Activated T-helper 2 cell treated with anti-CD3 and anti-CD28 coated beads, Interferon-gamma antibody, Interleukin-2, Interleukin-4, amounts not matched to agents 10 μg/mL and 5 μg/mL and 100 μg/mL, durations not matched to agents 14 hours and 24 hours and 36 hours (primary cell): ENCODE measurements around the gene TOMM22. TPM values are rescaled to one million over a fixed set of nuclear protein-coding genes. Genes with fewer than 3 reads are reported as not detected.

Experiments used
- DNase-seq: peaks from one replicate; pipeline ENCODE4 v3.0.0; 2021; ENCODE audit warnings: low spot score
- H3K27ac Mint-ChIP-seq: one replicate; pipeline ENCODE4 v1.8.0; 2021; ENCODE audit warnings: mixed read lengths
- H3K27me3 Mint-ChIP-seq: one replicate; pipeline ENCODE4 v1.8.0; 2021; ENCODE audit warnings: low read depth, mixed read lengths
- H3K36me3 Mint-ChIP-seq: one replicate; pipeline ENCODE4 v1.8.0; 2021; ENCODE audit warnings: low read depth, mixed read lengths
- H3K4me1 Mint-ChIP-seq: one replicate; pipeline ENCODE4 v1.8.0; 2021; ENCODE audit warnings: low read depth, mixed read lengths
- H3K4me3 Mint-ChIP-seq: one replicate; pipeline ENCODE4 v1.8.0; 2021; ENCODE audit warnings: low read depth, mild to moderate bottlenecking, moderate library complexity, mixed read lengths
- H3K9me3 Mint-ChIP-seq: one replicate; pipeline ENCODE4 v1.8.0; 2021; ENCODE audit warnings: mixed read lengths
- intact Hi-C: fragments of 100-400 bp; cut with micrococcal nuclease; formaldehyde crosslinking; loops from one replicate; pipeline ENCODE4 v1.15.1; 2023
- total RNA-seq: library from RNA; stranded (reverse); gene quantifications from 2 replicates; pipeline ENCODE4 v1.2.3, GENCODE V29; 2022

Gene TOMM22
- total RNA-seq, 1 donor from 2014 or later: 128 TPM

- Mint-ChIP-seq H3K9me3 (no peaks in the 10 kb centered on the region), H3K4me3 (peak overlapping the region; percentile 92), H3K27me3 (no peaks in the 10 kb centered on the region), H3K4me1 (peaks cover 40% of the 10 kb centered on the region), H3K27ac (peak overlapping the region; percentile 94), H3K36me3 (peaks cover 46% of the 10 kb centered on the region)
- intact Hi-C loops: loop anchor here (2.0 to 10.0 kb wide), 3 partner anchors 19 to 305 kb away; partner anchors contain the start of genes DMC1 and TOMM22
- DNase-seq: no peak
Measured at GRCh38 chr22:38699784-38700183, 18.0 kb downstream of the TOMM22 start.

DNA sequence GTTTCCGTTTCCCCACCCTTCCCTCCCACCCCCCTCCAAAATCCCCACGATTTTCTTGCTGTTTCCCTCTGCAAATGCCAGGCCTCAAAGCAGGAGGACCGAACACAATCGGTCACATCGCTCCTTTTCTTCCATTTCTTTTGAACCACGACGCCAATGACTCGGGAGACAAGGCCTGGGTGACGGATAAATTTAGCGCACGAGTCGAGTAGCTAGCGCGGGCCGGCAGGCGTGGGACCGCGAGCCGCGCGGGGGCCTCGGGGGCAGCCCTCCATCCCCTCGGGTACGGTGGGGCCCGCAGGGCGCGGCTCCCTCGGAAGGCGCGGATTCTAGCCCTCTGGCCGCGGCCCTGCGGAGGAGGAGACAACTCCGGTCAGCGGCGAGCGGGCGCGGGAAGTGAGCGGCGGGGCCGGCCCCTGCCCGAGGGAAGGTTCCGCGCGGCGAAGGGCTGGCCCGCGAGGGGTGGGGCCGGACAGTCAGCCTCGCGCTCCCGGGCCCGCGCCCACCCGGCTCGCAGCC, 18.6 kb downstream of the TOMM22 start:
- intact Hi-C loops: loop anchor here (2.0 to 10.0 kb wide), 3 partner anchors 20 to 306 kb away; partner anchors contain the start of genes DMC1 and TOMM22
- H3K36me3 Mint-ChIP-seq: peaks cover 40% of the 10 kb centered on the region
- no peaks in the 10 kb centered on the region for H3K9me3 Mint-ChIP-seq
- no peaks in the 10 kb centered on the region for H3K27me3 Mint-ChIP-seq
- no peak for DNase-seq
- H3K27ac Mint-ChIP-seq: peak overlapping the region; percentile 94
- peak overlapping the region; percentile 92 for H3K4me3 Mint-ChIP-seq
- peaks cover 40% of the 10 kb centered on the region for H3K4me1 Mint-ChIP-seq

GRCh38 chr22:38700789-38701628, 19.3 kb downstream of the TOMM22 start, which contains the start of gene JOSD1:
Gene JOSD1 (minus strand): TSS chr22:38700943. CDS start chr22:38699987, 956 bp downstream.
- Mint-ChIP-seq H3K4me3 (peak within 1 kb of the TSS; percentile 97), H3K27me3 (no peaks in the 10 kb centered on the region), H3K36me3 (peaks cover 40% of the 10 kb centered on the region), H3K4me1 (peaks cover 40% of the 10 kb centered on the region), H3K9me3 (no peaks in the 10 kb centered on the region), H3K27ac (peak within 1 kb of the TSS; percentile 100)
- intact Hi-C loops: loop anchor here (2.0 to 10.0 kb wide), 3 partner anchors 20 to 306 kb away; partner anchors contain the start of genes DMC1 and TOMM22
- peak; percentile 97 for DNase-seq

DNA sequence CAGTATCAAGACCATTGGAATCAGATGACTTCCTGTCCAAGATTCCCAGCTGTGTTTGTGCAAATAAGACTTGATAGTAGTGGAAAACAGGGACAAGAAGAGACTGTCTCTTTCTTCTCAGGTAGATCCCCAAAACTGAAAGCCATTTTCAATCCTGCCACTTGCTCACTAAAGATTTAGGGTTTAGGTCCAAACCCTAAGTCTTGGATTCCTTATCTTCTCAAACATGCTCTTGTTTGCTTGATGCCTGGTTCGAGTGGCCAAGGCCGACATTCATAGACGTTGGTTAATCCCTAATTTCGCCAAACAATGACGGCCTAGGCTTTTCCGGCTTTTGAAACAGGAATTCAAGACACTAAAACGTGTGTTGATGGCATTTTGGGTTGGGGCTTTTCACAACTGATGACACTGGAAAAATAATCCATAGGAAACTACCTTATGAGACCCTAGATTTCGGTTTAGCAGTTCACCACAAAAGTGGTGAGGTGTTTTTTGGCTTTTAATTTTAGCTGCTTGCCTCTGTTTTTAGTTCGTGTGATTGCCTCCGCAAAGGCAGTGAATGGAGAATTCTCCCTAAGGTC, 23.0 kb downstream of the TOMM22 start:
- no peak for DNase-seq
- peaks cover 35% of the 10 kb centered on the region for H3K36me3 Mint-ChIP-seq
- no peaks in the 10 kb centered on the region for H3K27me3 Mint-ChIP-seq
- peak overlapping the region; percentile 86 for H3K4me3 Mint-ChIP-seq
- intact Hi-C loops: loop anchor here (1.0 to 10.0 kb wide), 5 partner anchors 48 to 310 kb away; partner anchors contain the start of genes CBY1, DDX17, DMC1 and FAM227A
- H3K27ac Mint-ChIP-seq: peak overlapping the region; percentile 100
- peaks cover 37% of the 10 kb centered on the region for H3K4me1 Mint-ChIP-seq
- H3K9me3 Mint-ChIP-seq: no peaks in the 10 kb centered on the region

- Mint-ChIP-seq H3K27ac (peak within 1 kb of the TSS; percentile 100), H3K27me3 (no peaks in the 10 kb centered on the region), H3K4me1 (peaks cover 41% of the 10 kb centered on the region), H3K9me3 (no peaks in the 10 kb centered on the region), H3K4me3 (peak within 1 kb of the TSS; percentile 91), H3K36me3 (peaks cover 36% of the 10 kb centered on the region)
- intact Hi-C loops: loop anchor here (1.0 to 10.0 kb wide), 5 partner anchors 49 to 311 kb away; partner anchors contain the start of genes CBY1, DDX17, DMC1 and FAM227A
- peak; percentile 98 for DNase-seq
Measured at GRCh38 chr22:38705235-38706100, 23.7 kb downstream of the TOMM22 start, which contains the start of gene GTPBP1. Gene GTPBP1 (plus strand): TSS chr22:38705944. CDS start chr22:38705956, 12 bp downstream.

- Mint-ChIP-seq H3K27me3 (no peaks in the 10 kb centered on the region), H3K27ac (peak overlapping the region; percentile 84), H3K36me3 (peaks cover 44% of the 10 kb centered on the region), H3K4me1 (peaks cover 49% of the 10 kb centered on the region), H3K4me3 (peak overlapping the region; percentile 91), H3K9me3 (no peaks in the 10 kb centered on the region)
- peak; percentile 32 for DNase-seq
- intact Hi-C loops: loop anchor here (5.0 to 10.0 kb wide), 3 partner anchors 132 to 312 kb away; partner anchors contain the start of genes DDX17 and DMC1
Measured at GRCh38 chr22:38706101-38706900, 24.5 kb downstream of the TOMM22 start.

GRCh38 chr22:38706901-38707195, 25.1 kb downstream of the TOMM22 start:
- Mint-ChIP-seq H3K36me3 (peaks cover 46% of the 10 kb centered on the region), H3K9me3 (no peaks in the 10 kb centered on the region), H3K4me1 (peaks cover 49% of the 10 kb centered on the region), H3K27ac (peak overlapping the region; percentile 84), H3K27me3 (no peaks in the 10 kb centered on the region), H3K4me3 (peak overlapping the region; percentile 91)
- intact Hi-C loops: loop anchor here (5.0 to 10.0 kb wide), 3 partner anchors 132 to 312 kb away; partner anchors contain the start of genes DDX17 and DMC1
- no peak for DNase-seq

DNA sequence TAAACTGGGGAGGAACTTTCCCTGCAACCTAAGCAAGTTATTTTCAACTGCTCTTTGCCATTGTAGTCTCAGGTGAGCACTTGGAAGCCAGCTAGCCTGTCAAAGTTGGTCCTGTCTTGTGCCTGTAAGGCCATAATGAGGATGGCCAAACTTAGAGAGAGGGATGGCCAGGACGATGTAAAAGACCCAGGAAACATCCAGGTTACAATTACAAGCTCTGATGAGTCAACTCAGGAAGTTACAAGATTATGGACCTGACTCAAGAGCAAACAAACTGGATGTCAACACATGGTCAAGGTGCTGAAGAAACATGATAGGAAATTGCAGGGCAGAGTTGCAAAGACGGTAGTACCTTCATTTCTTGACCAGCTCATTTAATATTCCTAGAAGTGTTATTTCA, 25.6 kb downstream of the TOMM22 start:
- Mint-ChIP-seq H3K36me3 (peaks cover 51% of the 10 kb centered on the region), H3K4me3 (peak overlapping the region; percentile 91), H3K27ac (peak overlapping the region; percentile 84), H3K9me3 (no peaks in the 10 kb centered on the region), H3K27me3 (no peaks in the 10 kb centered on the region), H3K4me1 (peaks cover 52% of the 10 kb centered on the region)
- intact Hi-C loops: loop anchor here (5.0 to 10.0 kb wide), 3 partner anchors 133 to 313 kb away; partner anchors contain the start of genes DDX17 and DMC1
- no peak for DNase-seq

DNA sequence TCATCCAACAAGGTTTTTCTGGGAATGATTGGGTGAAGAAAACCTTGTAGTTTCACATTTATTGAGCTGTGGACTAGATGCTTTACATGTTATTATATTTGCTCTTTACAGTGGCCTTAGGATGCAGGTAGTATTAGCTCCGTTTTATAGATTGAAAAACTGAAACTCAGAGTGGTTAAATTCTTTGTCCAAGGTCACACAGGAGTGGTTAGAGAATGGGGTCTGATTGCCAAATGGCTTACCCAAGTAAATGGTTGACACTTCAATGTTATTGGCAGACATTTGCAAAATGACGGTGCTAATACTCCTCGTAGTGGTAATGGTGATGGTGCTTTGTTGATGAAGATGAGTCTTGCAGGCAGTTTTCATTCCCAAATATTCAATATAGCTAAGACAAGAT, 26.2 kb downstream of the TOMM22 start:
- H3K9me3 Mint-ChIP-seq: no peaks in the 10 kb centered on the region
- intact Hi-C loops: loop anchor here (5.0 to 10.0 kb wide), 3 partner anchors 133 to 313 kb away; partner anchors contain the start of genes DDX17 and DMC1
- no peak overlapping the region for H3K27ac Mint-ChIP-seq
- H3K4me3 Mint-ChIP-seq: peak overlapping the region; percentile 91
- H3K4me1 Mint-ChIP-seq: peaks cover 58% of the 10 kb centered on the region
- H3K36me3 Mint-ChIP-seq: peaks cover 57% of the 10 kb centered on the region
- H3K27me3 Mint-ChIP-seq: no peaks in the 10 kb centered on the region
- no peak for DNase-seq

DNA sequence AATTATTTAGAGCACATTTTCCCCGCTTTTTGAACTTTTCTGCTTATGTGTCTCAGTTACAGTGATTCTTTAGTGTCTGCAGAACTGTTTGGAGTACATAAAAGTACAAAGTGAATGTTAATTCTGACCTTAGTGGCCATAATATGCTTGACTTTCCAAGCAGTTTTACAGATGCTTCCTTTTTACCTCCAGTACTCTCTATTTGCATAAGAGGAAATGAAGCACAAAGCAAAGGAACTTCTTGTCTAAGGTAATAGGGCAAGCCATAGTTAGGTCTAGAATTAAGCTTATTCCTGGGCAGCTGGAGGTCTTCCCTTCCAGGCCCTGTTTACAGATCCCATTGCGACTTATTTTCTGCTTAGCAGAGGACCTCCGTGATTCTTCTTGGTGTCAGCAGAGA, 27.5 kb downstream of the TOMM22 start:
- Mint-ChIP-seq H3K4me3 (no peak overlapping the region), H3K4me1 (peaks cover 67% of the 10 kb centered on the region), H3K27me3 (no peaks in the 10 kb centered on the region), H3K27ac (no peak overlapping the region), H3K9me3 (no peaks in the 10 kb centered on the region), H3K36me3 (peaks cover 67% of the 10 kb centered on the region)
- DNase-seq: no peak
- intact Hi-C loops: loop anchor here (5.0 to 10.0 kb wide), 3 partner anchors 135 to 315 kb away; partner anchors contain the start of genes DDX17 and DMC1

DNA sequence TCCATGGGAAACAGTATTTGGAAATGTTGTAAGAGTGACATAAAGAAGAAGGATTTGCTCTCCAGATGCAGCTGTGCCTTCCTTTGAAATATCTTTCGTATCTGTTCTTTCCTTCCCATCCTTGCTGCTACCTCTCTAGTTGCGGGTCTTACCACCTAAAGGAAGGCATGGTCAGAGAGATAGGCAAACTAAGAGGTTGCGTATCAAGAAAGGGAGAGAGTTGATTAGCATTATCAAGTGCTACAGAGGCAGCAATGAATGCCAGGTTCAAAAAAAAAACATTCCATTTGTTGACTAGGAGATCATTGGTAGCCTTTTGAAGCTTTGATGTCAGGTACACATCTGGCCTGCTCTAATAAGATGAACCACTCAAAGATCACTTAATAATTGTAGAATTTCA, 28.6 kb downstream of the TOMM22 start:
- no peak for DNase-seq
- H3K4me3 Mint-ChIP-seq: no peak overlapping the region
- peaks cover 71% of the 10 kb centered on the region for H3K36me3 Mint-ChIP-seq
- no peaks in the 10 kb centered on the region for H3K9me3 Mint-ChIP-seq
- H3K27ac Mint-ChIP-seq: no peak overlapping the region
- no peaks in the 10 kb centered on the region for H3K27me3 Mint-ChIP-seq
- intact Hi-C loops: no loop called here
- peaks cover 61% of the 10 kb centered on the region for H3K4me1 Mint-ChIP-seq
